H9 (cell line): ENCODE data around the gene C1QTNF9B. TPM values are rescaled to one million over a fixed set of nuclear protein-coding genes. Genes with fewer than 3 reads are reported as not detected.
"Not testable (repeated sequence)": the region's sequence is repeated elsewhere in the genome, so short reads cannot be mapped to it uniquely, and the experiment has no call there.

Experiments used
- DNase-seq: peaks from one replicate; pipeline ENCODE4 v3.0.0-alpha.2; 2017
- H2AFZ ChIP-seq: one replicate; pipeline ENCODE4 v1.6.1; 2013; ENCODE audit warnings: mild to moderate bottlenecking, low read length, control low read depth, moderate library complexity
- H2AK5ac ChIP-seq: 2 replicates; pipeline ENCODE4 v1.6.1; 2013; ENCODE audit warnings: low read length, control low read depth, mixed read lengths; ENCODE audit not compliant: insufficient read length
- H2BK120ac ChIP-seq: one replicate; pipeline ENCODE4 v1.6.1; 2013; ENCODE audit warnings: low read depth, mild to moderate bottlenecking, low read length, control low read depth, inconsistent platforms; ENCODE audit not compliant: poor library complexity, severe bottlenecking
- H2BK12ac ChIP-seq: 2 replicates; pipeline ENCODE4 v1.6.1; 2013; ENCODE audit warnings: low read length, control low read depth, mixed read lengths, low read depth; ENCODE audit not compliant: insufficient read length
- H2BK15ac ChIP-seq: 2 replicates; pipeline ENCODE4 v1.6.1; 2013; ENCODE audit warnings: low read depth, low read length, control low read depth
- H2BK20ac ChIP-seq: one replicate; pipeline ENCODE4 v1.6.1; 2013; ENCODE audit warnings: low read depth, mild to moderate bottlenecking, low read length, control low read depth, inconsistent platforms; ENCODE audit not compliant: poor library complexity, severe bottlenecking
- H2BK5ac ChIP-seq: 2 replicates; pipeline ENCODE4 v1.6.1; 2013; ENCODE audit warnings: low read length, control low read depth, mixed read lengths; ENCODE audit not compliant: insufficient read length
- H3K14ac ChIP-seq: 2 replicates; pipeline ENCODE4 v1.6.1; 2013; ENCODE audit warnings: low read length, control low read depth; ENCODE audit not compliant: insufficient read depth
- H3K18ac ChIP-seq: 2 replicates; pipeline ENCODE4 v1.6.1; 2013; ENCODE audit warnings: low read depth, mild to moderate bottlenecking, mixed read lengths, low read length, control low read depth; ENCODE audit not compliant: insufficient read length
- H3K23ac ChIP-seq: 2 replicates; pipeline ENCODE4 v1.6.1; 2013; ENCODE audit warnings: low read length, control low read depth, mixed read lengths, low read depth; ENCODE audit not compliant: insufficient read length
- H3K23me2 ChIP-seq: 2 replicates; pipeline ENCODE4 v1.6.1; 2013; ENCODE audit warnings: low read depth, mild to moderate bottlenecking, mixed read lengths, low read length, control low read depth; ENCODE audit not compliant: insufficient read length, poor library complexity, severe bottlenecking
- H3K27ac ChIP-seq: 2 replicates; pipeline ENCODE4 v1.5.1; 2013; ENCODE audit warnings: low read length, control low read depth, mixed read lengths, low read depth; ENCODE audit not compliant: insufficient read length
- H3K27me3 ChIP-seq: 2 replicates; pipeline ENCODE4 v1.6.1; 2013; ENCODE audit warnings: low read length, control low read depth, inconsistent platforms; ENCODE audit not compliant: insufficient read depth
- H3K4ac ChIP-seq: 2 replicates; pipeline ENCODE4 v1.6.1; 2013; ENCODE audit warnings: low read depth, mild to moderate bottlenecking, control low read depth, inconsistent platforms, low read length, moderate library complexity
- H3K4me1 ChIP-seq: 2 replicates; pipeline ENCODE4 v1.6.1; 2013; ENCODE audit warnings: low read length, control low read depth, inconsistent platforms; ENCODE audit not compliant: insufficient read depth
- H3K4me2 ChIP-seq: 2 replicates; pipeline ENCODE4 v1.6.1; 2013; ENCODE audit warnings: low read length, control low read depth, mixed read lengths; ENCODE audit not compliant: insufficient read length, insufficient read depth
- H3K56ac ChIP-seq: 2 replicates; pipeline ENCODE4 v1.6.1; 2013; ENCODE audit warnings: low read depth, mild to moderate bottlenecking, mixed read lengths, low read length, control low read depth; ENCODE audit not compliant: insufficient read length
- H3K79me1 ChIP-seq: 2 replicates; pipeline ENCODE4 v1.6.1; 2013; ENCODE audit warnings: low read depth, mild to moderate bottlenecking, moderate library complexity, low read length, control low read depth, inconsistent platforms; ENCODE audit not compliant: insufficient read depth, poor library complexity, severe bottlenecking
- H3K79me2 ChIP-seq: 2 replicates; pipeline ENCODE4 v1.6.1; 2013; ENCODE audit warnings: low read length, control low read depth, inconsistent platforms; ENCODE audit not compliant: insufficient read depth
- H3K9ac ChIP-seq: 2 replicates; pipeline ENCODE4 v1.6.1; 2013; ENCODE audit warnings: low read length, control low read depth, mixed read lengths; ENCODE audit not compliant: insufficient read length; ENCODE audit errors: extremely low read depth
- H3K9me3 ChIP-seq: one replicate; pipeline ENCODE4 v1.6.1; 2013; ENCODE audit warnings: low read depth, low read length, inconsistent platforms; ENCODE audit not compliant: control insufficient read depth
- H3T11ph ChIP-seq: one replicate; pipeline ENCODE4 v1.6.1; 2013; ENCODE audit warnings: mild to moderate bottlenecking, low read length, control low read depth, inconsistent platforms
- H4K20me1 ChIP-seq: one replicate; pipeline ENCODE4 v1.6.1; 2013; ENCODE audit not compliant: control insufficient read depth, insufficient read length, insufficient read depth
- H4K5ac ChIP-seq: 2 replicates; pipeline ENCODE4 v1.6.1; 2013; ENCODE audit warnings: low read depth, mild to moderate bottlenecking, mixed read lengths, low read length, control low read depth; ENCODE audit not compliant: insufficient read length
- H4K8ac ChIP-seq: replicated peaks from 2 replicates; pipeline ENCODE4 v1.6.1; 2013; ENCODE audit warnings: low read length, control low read depth, mixed read lengths, low read depth; ENCODE audit not compliant: insufficient read length
- H4K91ac ChIP-seq: 2 replicates; pipeline ENCODE4 v1.6.1; 2013; ENCODE audit warnings: low read depth, mild to moderate bottlenecking, moderate library complexity, mixed read lengths, low read length, control low read depth; ENCODE audit not compliant: insufficient read length
- H3K27ac Mint-ChIP-seq, 3 experiments: 2 replicates in 2 of 3; 3 replicates in 1 of 3; pipeline ENCODE4 v1.8.0; 2020 to 2021; ENCODE audit warnings: mixed read lengths in 3 of 3, mild to moderate bottlenecking in 1 of 3, moderate library complexity in 1 of 3
- H3K27me3 Mint-ChIP-seq: 2 replicates; pipeline ENCODE4 v1.8.0; 2021; ENCODE audit warnings: low read depth, mild to moderate bottlenecking, moderate library complexity, mixed read lengths
- H3K36me3 Mint-ChIP-seq, 3 experiments: 2 replicates in 2 of 3; 3 replicates in 1 of 3; pipeline ENCODE4 v1.8.0; 2020 to 2021; ENCODE audit warnings: low read depth in 3 of 3, mixed read lengths in 3 of 3; ENCODE audit not compliant: insufficient read depth in 1 of 3
- H3K4me1 Mint-ChIP-seq, 2 experiments: 2 replicates each; pipeline ENCODE4 v1.8.0; 2020; ENCODE audit warnings: mixed read lengths in 2 of 2
- H3K4me3 Mint-ChIP-seq, 2 experiments: 2 replicates in 1 of 2; 3 replicates in 1 of 2; pipeline ENCODE4 v1.8.0; 2020 to 2021; ENCODE audit warnings: mild to moderate bottlenecking in 2 of 2, mixed read lengths in 2 of 2, moderate library complexity in 1 of 2
- H3K9me3 Mint-ChIP-seq, 2 experiments: 2 replicates in 1 of 2; 3 replicates in 1 of 2; pipeline ENCODE4 v1.8.0; 2020; ENCODE audit warnings: mild to moderate bottlenecking in 2 of 2, mixed read lengths in 2 of 2, moderate library complexity in 1 of 2
- WGBS: extraction: QIAGEN DNeasy Blood & Tissue Kit; methylation state at CpG from one replicate; pipeline ENCODE4 v1.1.7; 2013; ENCODE audit warnings: missing lambda C conversion rate, low lambda C conversion rate, mixed read lengths; ENCODE audit not compliant: insufficient read length; ENCODE audit errors: extremely low coverage; 5-methylcytosine and 5-hydroxymethylcytosine counted together
- total RNA-seq: library from RNA; stranded (reverse); gene quantifications from 2 replicates; pipeline ENCODE4 v1.2.1, GENCODE V29; 2021
- TF ChIP-seq, protein P1 (sequence below): fragments of 200-600 bp; sonication (generic); conservative IDR thresholded peaks from 3 replicates; pipeline ENCODE4 v1.8.0; 2021; ENCODE audit warnings: antibody characterized with exemption, mild to moderate bottlenecking

The C1QTNF9B gene
- total RNA-seq, 1 experiment from 2014 or later: not detected

DNA sequence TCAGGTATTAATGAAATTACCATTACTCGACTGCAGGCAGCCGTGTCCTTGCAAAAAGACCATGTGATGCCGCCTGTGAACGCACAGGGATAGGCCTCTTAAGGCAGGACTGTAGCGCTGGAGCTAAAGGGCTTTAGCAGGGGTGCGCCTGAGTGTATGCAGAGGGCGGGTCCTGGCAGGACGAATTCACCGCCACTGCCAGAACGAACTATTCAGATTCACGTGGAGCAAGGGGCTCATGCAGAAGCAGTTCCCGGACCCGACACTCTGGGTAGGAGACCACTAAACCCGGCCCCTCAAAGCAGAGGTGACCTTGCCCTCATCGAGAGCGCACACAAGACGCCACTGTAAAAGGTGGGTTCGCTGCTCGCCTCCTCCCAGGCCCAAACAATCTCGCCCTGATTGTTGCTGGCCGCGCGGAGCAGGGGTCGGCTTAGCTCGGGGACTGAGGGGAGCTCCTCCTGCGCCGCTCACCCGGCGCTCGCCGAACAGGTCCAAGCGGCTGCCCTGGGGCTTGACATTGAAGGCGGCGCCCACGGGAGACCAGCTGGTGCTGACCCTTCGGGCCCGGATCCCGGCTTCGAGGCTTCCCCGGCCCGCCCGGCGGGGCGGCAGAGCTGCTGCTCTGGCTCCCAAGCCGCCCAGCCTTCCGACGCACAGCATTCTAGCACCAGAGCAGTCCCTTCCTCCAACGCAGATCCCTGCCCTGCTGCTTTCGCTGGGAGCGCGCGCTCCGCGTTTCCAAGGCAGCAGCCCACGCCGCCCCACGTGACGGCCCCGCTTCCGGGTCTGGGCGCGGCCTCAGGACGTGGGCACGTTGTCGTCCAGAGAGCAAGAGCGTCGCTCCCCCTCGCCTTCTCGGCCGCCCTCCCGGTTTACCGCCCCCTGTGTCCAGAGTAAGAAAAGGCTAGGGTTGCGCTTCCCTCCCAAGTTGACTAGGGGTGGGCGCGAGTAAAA is 8.4 kb downstream of the C1QTNF9B start, which contains the start of gene MIPEP:
Gene MIPEP, minus strand, starts transcription at position 743 of the 957 bp plus-strand sequence. Its CDS starts 80 bp downstream, at position 663.
- H3K23me2 ChIP-seq: peaks cover 6% of the 10 kb centered on the region
- no peak within 1 kb of the TSS for H2BK15ac ChIP-seq
- no peak within 1 kb of the TSS for H4K91ac ChIP-seq
- H3K9ac ChIP-seq: peak within 1 kb of the TSS; percentile 61
- no peak within 1 kb of the TSS for H2AK5ac ChIP-seq
- no CpG with 5 or more reads among the region's 75 CpGs for WGBS
- no peaks in the 10 kb centered on the region for H3K9me3 Mint-ChIP-seq
- no peaks in the 10 kb centered on the region for H3K4me1 ChIP-seq
- no peak within 1 kb of the TSS for H3K4ac ChIP-seq
- H3K27ac ChIP-seq: no peak within 1 kb of the TSS
- TF ChIP-seq, protein P1, sequence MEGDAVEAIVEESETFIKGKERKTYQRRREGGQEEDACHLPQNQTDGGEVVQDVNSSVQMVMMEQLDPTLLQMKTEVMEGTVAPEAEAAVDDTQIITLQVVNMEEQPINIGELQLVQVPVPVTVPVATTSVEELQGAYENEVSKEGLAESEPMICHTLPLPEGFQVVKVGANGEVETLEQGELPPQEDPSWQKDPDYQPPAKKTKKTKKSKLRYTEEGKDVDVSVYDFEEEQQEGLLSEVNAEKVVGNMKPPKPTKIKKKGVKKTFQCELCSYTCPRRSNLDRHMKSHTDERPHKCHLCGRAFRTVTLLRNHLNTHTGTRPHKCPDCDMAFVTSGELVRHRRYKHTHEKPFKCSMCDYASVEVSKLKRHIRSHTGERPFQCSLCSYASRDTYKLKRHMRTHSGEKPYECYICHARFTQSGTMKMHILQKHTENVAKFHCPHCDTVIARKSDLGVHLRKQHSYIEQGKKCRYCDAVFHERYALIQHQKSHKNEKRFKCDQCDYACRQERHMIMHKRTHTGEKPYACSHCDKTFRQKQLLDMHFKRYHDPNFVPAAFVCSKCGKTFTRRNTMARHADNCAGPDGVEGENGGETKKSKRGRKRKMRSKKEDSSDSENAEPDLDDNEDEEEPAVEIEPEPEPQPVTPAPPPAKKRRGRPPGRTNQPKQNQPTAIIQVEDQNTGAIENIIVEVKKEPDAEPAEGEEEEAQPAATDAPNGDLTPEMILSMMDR: peak; percentile 82
- peak within 1 kb of the TSS in 1 of 3 experiments; percentile 31; a peak in 1 of 7 replicates for H3K27ac Mint-ChIP-seq
- no peaks in the 10 kb centered on the region for H3K9me3 ChIP-seq
- no peak within 1 kb of the TSS for H3K14ac ChIP-seq
- no peak within 1 kb of the TSS for H2AFZ ChIP-seq
- no peak within 1 kb of the TSS for H2BK5ac ChIP-seq
- H3T11ph ChIP-seq: no peak within 1 kb of the TSS
- peak within 1 kb of the TSS; percentile 86 to 87 for H3K4me3 Mint-ChIP-seq
- no peaks in the 10 kb centered on the region for H3K79me1 ChIP-seq
- no peak within 1 kb of the TSS for H2BK120ac ChIP-seq
- peak within 1 kb of the TSS; percentile 9 for H3K18ac ChIP-seq
- peak; percentile 96 for DNase-seq
- no peaks in the 10 kb centered on the region for H3K79me2 ChIP-seq
- no peak within 1 kb of the TSS for H4K8ac ChIP-seq
- H3K4me1 Mint-ChIP-seq: peaks cover 15 to 18% of the 10 kb centered on the region in 2 experiments
- H3K36me3 Mint-ChIP-seq: peaks cover 2 to 10% (median 7%) of the 10 kb centered on the region in 3 experiments; a peak in 6 of 7 replicates
- no peaks in the 10 kb centered on the region for H4K20me1 ChIP-seq
- H3K23ac ChIP-seq: no peak within 1 kb of the TSS
- H2BK12ac ChIP-seq: no peak within 1 kb of the TSS
- H3K27me3 Mint-ChIP-seq: no peaks in the 10 kb centered on the region
- H3K4me2 ChIP-seq: peak within 1 kb of the TSS; percentile 87
- H3K56ac ChIP-seq: no peak within 1 kb of the TSS
- no peak within 1 kb of the TSS for H2BK20ac ChIP-seq
- H4K5ac ChIP-seq: no peak within 1 kb of the TSS
- H3K27me3 ChIP-seq: no peaks in the 10 kb centered on the region

DNA sequence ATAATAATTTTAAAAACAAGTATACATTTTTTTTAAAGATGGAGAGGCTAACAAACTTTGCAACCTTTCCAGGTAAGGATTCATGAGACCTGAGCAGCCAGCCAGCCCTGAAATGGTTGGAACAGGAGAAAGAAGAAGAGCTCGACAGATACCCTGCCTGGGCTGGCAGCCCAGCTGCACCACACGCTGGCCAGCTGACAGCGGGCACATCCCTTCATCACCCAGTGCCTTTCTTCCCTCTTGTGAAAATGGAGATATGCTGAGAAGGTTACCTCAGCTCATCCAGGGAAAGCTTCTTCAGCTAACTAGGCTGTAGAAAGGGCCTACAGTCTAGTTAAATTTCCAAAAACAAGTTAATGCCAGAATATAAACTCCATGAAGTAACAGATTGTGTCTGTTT is 12.9 kb downstream of the C1QTNF9B start:
- not testable (repeated sequence) for H4K20me1 ChIP-seq, H3K23ac ChIP-seq, H3K23me2 ChIP-seq, H3K27ac Mint-ChIP-seq, H3K9me3 ChIP-seq, H3K27me3 ChIP-seq, DNase-seq, H2BK120ac ChIP-seq, H4K91ac ChIP-seq, H3K4me1 ChIP-seq, H3K9me3 Mint-ChIP-seq, H3K56ac ChIP-seq, H3K4me3 Mint-ChIP-seq, H2AK5ac ChIP-seq, H3K4ac ChIP-seq, H3K9ac ChIP-seq, H3T11ph ChIP-seq, H3K18ac ChIP-seq, H3K14ac ChIP-seq, H3K79me2 ChIP-seq, H3K79me1 ChIP-seq, H2BK12ac ChIP-seq, H2AFZ ChIP-seq, H3K4me2 ChIP-seq, H2BK20ac ChIP-seq, H3K27ac ChIP-seq, H3K4me1 Mint-ChIP-seq, H4K8ac ChIP-seq, H4K5ac ChIP-seq, H3K27me3 Mint-ChIP-seq, H2BK15ac ChIP-seq, H2BK5ac ChIP-seq
- H3K36me3 Mint-ChIP-seq: peaks cover 9 to 28% (median 27%) of the 10 kb centered on the region in 3 experiments; a peak in 6 of 7 replicates
- WGBS: no CpG with 5 or more reads among the region's 3 CpGs
